Neural cell (in vitro differentiated cells): ENCODE measurements around the gene TBXA2R. TPM values are rescaled to one million over a fixed set of nuclear protein-coding genes. Genes with fewer than 3 reads are reported as not detected.

Source experiments
- H2AFZ ChIP-seq: fragments of 200-600, 300-800 bp; sonication (generic), shearing (Covaris generic); 2 replicates; pipeline ENCODE4 v1.6.0; 2014; ENCODE audit warnings: low read depth, mild to moderate bottlenecking, antibody characterized with exemption, low read length, moderate library complexity
- H3F3A ChIP-seq: fragments of 200-600 bp; shearing (Covaris generic); 2 replicates; pipeline ENCODE4 v1.6.1; 2016; ENCODE audit warnings: mild to moderate bottlenecking, moderate library complexity, mixed read lengths, antibody characterized with exemption, low read length; ENCODE audit not compliant: insufficient read depth, poor library complexity, severe bottlenecking
- H3K27ac ChIP-seq: fragments of 200-600, 300-800 bp; sonication (generic), shearing (Covaris generic); 2 replicates; pipeline ENCODE4 v1.5.1; 2014; ENCODE audit warnings: mild to moderate bottlenecking, low read length, moderate library complexity
- H3K27me3 ChIP-seq: fragments of 300-800, 200-600 bp; sonication (generic), shearing (Covaris generic); 2 replicates; pipeline ENCODE4 v1.6.0; 2014; ENCODE audit warnings: mild to moderate bottlenecking, low read depth, low read length, moderate library complexity; ENCODE audit not compliant: insufficient read depth
- H3K36me3 ChIP-seq: fragments of 300-800, 200-600 bp; sonication (generic), shearing (Covaris generic); 2 replicates; pipeline ENCODE4 v1.5.1; 2014; ENCODE audit warnings: mild to moderate bottlenecking, antibody characterized with exemption, low read length, moderate library complexity; ENCODE audit not compliant: insufficient read depth
- H3K4me2 ChIP-seq: fragments of 300-800, 200-600 bp; sonication (generic), shearing (Covaris generic); 2 replicates; pipeline ENCODE4 v1.6.0; 2014; ENCODE audit warnings: mild to moderate bottlenecking, low read length
- H3K4me3 ChIP-seq: fragments of 300-800, 200-600 bp; sonication (generic), shearing (Covaris generic); 2 replicates; pipeline ENCODE4 v1.5.1; 2014; ENCODE audit warnings: mild to moderate bottlenecking, low read length, moderate library complexity
- H3K79me2 ChIP-seq: fragments of 200-600 bp; shearing (Covaris generic); replicated peaks from 2 replicates; pipeline ENCODE4 v1.6.0; 2014; ENCODE audit warnings: mild to moderate bottlenecking, low read length, moderate library complexity; ENCODE audit not compliant: insufficient read depth
- H3K9ac ChIP-seq: fragments of 300-800, 200-600 bp; sonication (generic), shearing (Covaris generic); 2 replicates; pipeline ENCODE4 v1.6.1; 2016; ENCODE audit warnings: mild to moderate bottlenecking, low read length, mixed read lengths
- H3K9me2 ChIP-seq: fragments of 200-600 bp; shearing (Covaris generic); 2 replicates; pipeline ENCODE4 v1.6.1; 2016; ENCODE audit warnings: mild to moderate bottlenecking, low read length, mixed read lengths; ENCODE audit not compliant: insufficient read depth
- H3K9me3 ChIP-seq: fragments of 200-600, 300-800 bp; sonication (generic), shearing (Covaris generic); 2 replicates; pipeline ENCODE4 v1.6.1; 2016; ENCODE audit warnings: mild to moderate bottlenecking, mixed run types, low read length, moderate library complexity, mixed read lengths
- H4K20me1 ChIP-seq: fragments of 200-600 bp; shearing (Covaris generic); 2 replicates; pipeline ENCODE4 v1.6.1; 2016; ENCODE audit warnings: mild to moderate bottlenecking, mixed run types; ENCODE audit not compliant: insufficient read depth
- EP300 ChIP-seq: fragments of 450-650 bp; conservative IDR thresholded peaks from 2 replicates; pipeline ENCODE4 v1.6.1; 2014; ENCODE audit warnings: antibody characterized with exemption, mild to moderate bottlenecking, moderate library complexity; ENCODE audit not compliant: poor library complexity, severe bottlenecking
- EZH2 ChIP-seq: fragments of 200-600, 300-800 bp; shearing (Covaris generic), sonication (generic); IDR thresholded peaks from 2 replicates; pipeline ENCODE4 v1.6.1; 2014; ENCODE audit warnings: antibody characterized with exemption, low read length, borderline replicate concordance, mild to moderate bottlenecking; ENCODE audit not compliant: insufficient read depth, poor library complexity, severe bottlenecking
- MXI1 ChIP-seq: fragments of 450-650 bp; conservative IDR thresholded peaks from 2 replicates; pipeline ENCODE4 v1.6.1; 2014; ENCODE audit warnings: antibody characterized with exemption, mild to moderate bottlenecking; ENCODE audit not compliant: poor library complexity, severe bottlenecking
- POLR2AphosphoS5 ChIP-seq: IDR thresholded peaks from 2 replicates; pipeline ENCODE4 v1.6.1; 2012
- RAD21 ChIP-seq: fragments of 450-650 bp; conservative IDR thresholded peaks from 2 replicates; pipeline ENCODE4 v1.6.1; 2014; ENCODE audit warnings: antibody characterized with exemption, mild to moderate bottlenecking, moderate library complexity
- SMC3 ChIP-seq: fragments of 450-650 bp; conservative IDR thresholded peaks from 2 replicates; pipeline ENCODE4 v1.6.1; 2014; ENCODE audit warnings: antibody characterized with exemption, mild to moderate bottlenecking, moderate library complexity; ENCODE audit not compliant: poor library complexity
- TAF1 ChIP-seq: IDR thresholded peaks from 2 replicates; pipeline ENCODE4 v1.6.1; 2012; ENCODE audit warnings: low read depth
- polyA plus RNA-seq: library from polyadenylated mRNA; depleted of rRNA; stranded (reverse); fragments of >200 nt; gene quantifications from 2 replicates; pipeline ENCODE4 v1.2.3, GENCODE V29; 2014
- TF ChIP-seq, protein P1 (sequence below): fragments of 450-650 bp; IDR thresholded peaks from 2 replicates; pipeline ENCODE4 v1.5.1; 2014; ENCODE audit warnings: antibody characterized with exemption, mild to moderate bottlenecking, moderate library complexity; ENCODE audit not compliant: poor library complexity, severe bottlenecking
- TF ChIP-seq, protein P2 (sequence below): IDR thresholded peaks from 2 replicates; pipeline ENCODE4 v1.6.1; 2012; ENCODE audit warnings: borderline replicate concordance

TBXA2R gene
- polyA plus RNA-seq, 1 donor from 2014 or later = not detected

DNA sequence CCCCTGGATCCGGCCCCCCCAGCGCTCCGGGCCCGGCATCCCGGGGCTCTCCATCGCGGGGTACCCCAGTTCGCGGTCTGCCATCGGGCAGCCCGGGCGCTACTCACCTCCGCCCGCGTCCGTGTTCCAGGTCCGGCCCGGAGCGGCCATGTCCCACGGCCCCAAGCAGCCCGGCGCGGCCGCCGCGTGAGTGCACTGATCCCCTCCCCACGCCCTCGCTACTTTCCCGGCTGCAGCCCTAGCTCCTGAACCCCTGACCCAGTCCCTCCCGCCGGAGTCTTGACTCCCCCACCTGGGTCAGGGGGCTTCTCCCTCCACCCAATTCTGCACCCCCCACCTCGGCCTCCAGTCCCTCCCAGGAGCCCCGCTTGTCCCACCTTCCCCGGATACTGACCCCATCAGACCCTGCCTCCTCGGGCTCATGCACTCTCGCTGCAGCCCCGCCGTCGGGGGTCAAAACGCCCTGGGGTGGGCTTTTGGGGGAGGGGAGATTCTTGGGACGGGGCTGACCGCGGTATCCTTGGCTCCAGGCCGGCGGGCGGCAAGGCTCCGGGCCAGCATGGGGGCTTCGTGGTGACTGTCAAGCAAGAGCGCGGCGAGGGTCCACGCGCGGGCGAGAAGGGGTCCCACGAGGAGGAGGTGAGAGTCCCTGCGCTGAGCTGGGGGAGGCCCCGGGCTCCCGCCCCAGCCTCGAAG, 33.4 kb downstream of the TBXA2R start:
- no peaks in the 10 kb centered on the region for H3K79me2 ChIP-seq
- H3K27me3 ChIP-seq = no peaks in the 10 kb centered on the region
- peak overlapping the region; percentile 77 for H3K4me3 ChIP-seq
- no peaks in the 10 kb centered on the region for H3F3A ChIP-seq
- H3K9me3 ChIP-seq = no peaks in the 10 kb centered on the region
- peak overlapping the region; percentile 27 for H2AFZ ChIP-seq
- no peak overlapping the region for H3K27ac ChIP-seq
- no peaks in the 10 kb centered on the region for H3K36me3 ChIP-seq
- peak overlapping the region; percentile 29 for H3K9ac ChIP-seq
- no peak for TF ChIP-seq EZH2
- TF ChIP-seq EP300 = no peak
- TF ChIP-seq MXI1 = peak; percentile 24
- no peak for TF ChIP-seq TAF1
- TF ChIP-seq POLR2AphosphoS5 = no peak
- TF ChIP-seq RAD21 = no peak
- H4K20me1 ChIP-seq = no peaks in the 10 kb centered on the region
- H3K9me2 ChIP-seq = no peaks in the 10 kb centered on the region
- no peak overlapping the region for H3K4me2 ChIP-seq

- Histone ChIP-seq H3K9ac (peak within 1 kb of the TSS; percentile 45), H3K4me3 (peak within 1 kb of the TSS; percentile 77), H3K36me3 (no peaks in the 10 kb centered on the region), H3K27me3 (no peaks in the 10 kb centered on the region), H3F3A (no peaks in the 10 kb centered on the region), H3K9me2 (no peaks in the 10 kb centered on the region), H3K4me2 (peak within 1 kb of the TSS; percentile 10), H4K20me1 (no peaks in the 10 kb centered on the region), H3K27ac (no peak within 1 kb of the TSS), H3K9me3 (no peaks in the 10 kb centered on the region), H2AFZ (peak within 1 kb of the TSS; percentile 41), H3K79me2 (no peaks in the 10 kb centered on the region)
- TF ChIP-seq TAF1 = no peak
- no peak for TF ChIP-seq MXI1
Observed at GRCh38 chr19:3572855-3573161, 33.9 kb downstream of the TBXA2R start, which contains the start of gene HMG20B. TSS of gene HMG20B (plus strand) at chr19:3572944. CDS start at chr19:3573310, 366 bp downstream.

DNA sequence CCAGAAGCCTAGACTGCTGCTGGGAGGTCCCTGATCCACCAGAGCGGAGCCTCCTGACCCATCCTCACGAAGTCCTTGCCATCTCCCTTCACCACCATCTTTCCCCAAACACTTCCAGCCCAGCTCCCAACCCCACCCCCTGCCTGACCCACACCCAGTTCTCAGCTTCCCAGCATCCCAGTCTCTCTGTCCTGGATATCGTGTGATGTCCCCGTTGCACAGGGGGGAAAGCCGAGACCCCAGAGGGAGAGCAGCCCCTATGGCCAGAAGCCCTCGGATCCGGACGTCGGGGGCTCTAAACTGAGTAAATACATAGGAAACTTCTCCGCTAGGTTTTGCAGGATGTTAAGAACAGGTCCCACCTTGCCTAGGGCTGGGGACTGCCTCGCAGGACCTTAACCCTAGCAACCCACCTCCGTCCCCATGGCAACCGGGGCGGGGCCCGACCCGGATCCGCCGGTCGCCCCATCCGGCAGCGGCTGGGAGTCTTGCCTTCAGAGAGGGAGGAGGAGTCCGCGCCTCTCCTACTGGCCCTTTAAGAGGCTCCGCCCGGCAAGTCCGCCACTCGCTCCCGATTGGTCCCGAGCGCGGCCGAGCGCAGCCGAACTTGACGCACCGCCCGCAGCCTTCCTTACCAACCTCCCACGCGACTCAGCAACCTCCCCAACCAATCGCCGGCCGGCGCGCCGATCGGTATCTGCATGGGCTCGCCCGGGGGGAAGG, 34.4 kb downstream of the TBXA2R start:
- H3K9me2 ChIP-seq = no peaks in the 10 kb centered on the region
- H3K4me2 ChIP-seq = peak overlapping the region; percentile 10
- no peaks in the 10 kb centered on the region for H3K27me3 ChIP-seq
- H3K9ac ChIP-seq = peak overlapping the region; percentile 45
- peak overlapping the region; percentile 77 for H3K4me3 ChIP-seq
- no peak overlapping the region for H3K27ac ChIP-seq
- no peaks in the 10 kb centered on the region for H3K36me3 ChIP-seq
- peak overlapping the region; percentile 41 for H2AFZ ChIP-seq
- TF ChIP-seq, protein P1, sequence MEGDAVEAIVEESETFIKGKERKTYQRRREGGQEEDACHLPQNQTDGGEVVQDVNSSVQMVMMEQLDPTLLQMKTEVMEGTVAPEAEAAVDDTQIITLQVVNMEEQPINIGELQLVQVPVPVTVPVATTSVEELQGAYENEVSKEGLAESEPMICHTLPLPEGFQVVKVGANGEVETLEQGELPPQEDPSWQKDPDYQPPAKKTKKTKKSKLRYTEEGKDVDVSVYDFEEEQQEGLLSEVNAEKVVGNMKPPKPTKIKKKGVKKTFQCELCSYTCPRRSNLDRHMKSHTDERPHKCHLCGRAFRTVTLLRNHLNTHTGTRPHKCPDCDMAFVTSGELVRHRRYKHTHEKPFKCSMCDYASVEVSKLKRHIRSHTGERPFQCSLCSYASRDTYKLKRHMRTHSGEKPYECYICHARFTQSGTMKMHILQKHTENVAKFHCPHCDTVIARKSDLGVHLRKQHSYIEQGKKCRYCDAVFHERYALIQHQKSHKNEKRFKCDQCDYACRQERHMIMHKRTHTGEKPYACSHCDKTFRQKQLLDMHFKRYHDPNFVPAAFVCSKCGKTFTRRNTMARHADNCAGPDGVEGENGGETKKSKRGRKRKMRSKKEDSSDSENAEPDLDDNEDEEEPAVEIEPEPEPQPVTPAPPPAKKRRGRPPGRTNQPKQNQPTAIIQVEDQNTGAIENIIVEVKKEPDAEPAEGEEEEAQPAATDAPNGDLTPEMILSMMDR = no peak
- TF ChIP-seq, protein P2, sequence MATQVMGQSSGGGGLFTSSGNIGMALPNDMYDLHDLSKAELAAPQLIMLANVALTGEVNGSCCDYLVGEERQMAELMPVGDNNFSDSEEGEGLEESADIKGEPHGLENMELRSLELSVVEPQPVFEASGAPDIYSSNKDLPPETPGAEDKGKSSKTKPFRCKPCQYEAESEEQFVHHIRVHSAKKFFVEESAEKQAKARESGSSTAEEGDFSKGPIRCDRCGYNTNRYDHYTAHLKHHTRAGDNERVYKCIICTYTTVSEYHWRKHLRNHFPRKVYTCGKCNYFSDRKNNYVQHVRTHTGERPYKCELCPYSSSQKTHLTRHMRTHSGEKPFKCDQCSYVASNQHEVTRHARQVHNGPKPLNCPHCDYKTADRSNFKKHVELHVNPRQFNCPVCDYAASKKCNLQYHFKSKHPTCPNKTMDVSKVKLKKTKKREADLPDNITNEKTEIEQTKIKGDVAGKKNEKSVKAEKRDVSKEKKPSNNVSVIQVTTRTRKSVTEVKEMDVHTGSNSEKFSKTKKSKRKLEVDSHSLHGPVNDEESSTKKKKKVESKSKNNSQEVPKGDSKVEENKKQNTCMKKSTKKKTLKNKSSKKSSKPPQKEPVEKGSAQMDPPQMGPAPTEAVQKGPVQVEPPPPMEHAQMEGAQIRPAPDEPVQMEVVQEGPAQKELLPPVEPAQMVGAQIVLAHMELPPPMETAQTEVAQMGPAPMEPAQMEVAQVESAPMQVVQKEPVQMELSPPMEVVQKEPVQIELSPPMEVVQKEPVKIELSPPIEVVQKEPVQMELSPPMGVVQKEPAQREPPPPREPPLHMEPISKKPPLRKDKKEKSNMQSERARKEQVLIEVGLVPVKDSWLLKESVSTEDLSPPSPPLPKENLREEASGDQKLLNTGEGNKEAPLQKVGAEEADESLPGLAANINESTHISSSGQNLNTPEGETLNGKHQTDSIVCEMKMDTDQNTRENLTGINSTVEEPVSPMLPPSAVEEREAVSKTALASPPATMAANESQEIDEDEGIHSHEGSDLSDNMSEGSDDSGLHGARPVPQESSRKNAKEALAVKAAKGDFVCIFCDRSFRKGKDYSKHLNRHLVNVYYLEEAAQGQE = no peak
- TF ChIP-seq POLR2AphosphoS5 = no peak
- TF ChIP-seq RAD21 = no peak
- TF ChIP-seq MXI1 = no peak
- no peak for TF ChIP-seq TAF1
- no peak for TF ChIP-seq EZH2
- no peak for TF ChIP-seq SMC3
- TF ChIP-seq EP300 = no peak
- H3K9me3 ChIP-seq = no peaks in the 10 kb centered on the region
- H3K79me2 ChIP-seq = no peaks in the 10 kb centered on the region
- no peaks in the 10 kb centered on the region for H4K20me1 ChIP-seq
- no peaks in the 10 kb centered on the region for H3F3A ChIP-seq
